BJ (cell line): Measurements from ENCODE around the gene PTPN23. TPM values are rescaled to one million over a fixed set of nuclear protein-coding genes. Genes with fewer than 3 reads are reported as not detected.

ENCODE experiments used
- CTCF ChIA-PET: fragments of 350-600 bp; formaldehyde crosslinking; extraction: SDS; loops from one replicate; lab custom pipeline; 2021; ENCODE audit warnings: antibody characterized with exemption, inconsistent platforms; lab: Yijun Ruan, JAX
- POLR2A ChIA-PET: fragments of 300-600 bp; sonication (Branson Sonifier 250); formaldehyde crosslinking; extraction: SDS; loops from one replicate; lab custom pipeline; 2021; ENCODE audit warnings: antibody characterized with exemption; lab: Charles Lee
- DNase-seq: peaks from one replicate; pipeline ENCODE4 v3.0.0-alpha.2; 2011; ENCODE audit warnings: low read depth
- H3K27me3 ChIP-seq: 2 replicates; pipeline ENCODE4 v1.6.0; 2011; ENCODE audit warnings: low read length; ENCODE audit not compliant: control insufficient read depth, insufficient read depth
- H3K36me3 ChIP-seq: 2 replicates; pipeline ENCODE4 v1.5.1; 2011; ENCODE audit warnings: low read length; ENCODE audit not compliant: control insufficient read depth, insufficient read depth
- H3K4me3 ChIP-seq: 2 replicates; pipeline ENCODE4 v1.5.1; 2011; ENCODE audit warnings: low read depth, mild to moderate bottlenecking, control low read depth, low read length
- polyA plus RNA-seq: library from polyadenylated mRNA; depleted of rRNA; stranded (reverse); fragments of >200 nt; gene quantifications from 2 replicates; pipeline ENCODE4 v1.2.3, GENCODE V29; 2011
- TF ChIP-seq, protein P1 (sequence below): IDR thresholded peaks from 2 replicates; pipeline ENCODE4 v1.5.1; 2011; ENCODE audit warnings: low read depth, mild to moderate bottlenecking, control low read depth, inconsistent platforms, low read length, moderate library complexity; ENCODE audit not compliant: insufficient read depth

The PTPN23 gene
- polyA plus RNA-seq, 1 experiment: 2.5 TPM

DNA sequence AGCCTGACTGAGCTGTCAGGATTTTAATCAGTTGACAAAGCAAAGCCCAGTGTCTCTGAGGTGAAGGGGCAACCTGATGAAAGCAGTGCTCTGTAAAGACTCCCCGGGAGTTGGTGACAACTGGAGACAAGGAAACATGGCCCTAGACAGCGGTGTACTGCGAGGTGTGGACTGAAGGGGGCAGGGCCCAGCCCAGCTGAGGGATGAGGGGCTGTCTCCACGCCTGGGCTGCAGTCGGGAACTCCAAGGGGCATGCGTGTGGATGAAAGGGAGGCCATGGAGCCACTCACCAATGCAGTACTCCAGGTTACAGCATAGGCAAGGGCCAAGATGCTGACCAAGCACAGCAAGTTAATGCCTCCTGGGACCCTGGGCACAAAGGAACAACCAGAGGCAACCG lies 49.8 kb downstream of the PTPN23 start:
- CTCF ChIA-PET: interaction anchor here (0.6 to 3.0 kb wide), 4 partner anchors 9 to 665 kb away, joined by 3 to 18 read pairs (median 3); no protein-coding TSS in a partner anchor
- Histone ChIP-seq H3K36me3 (peaks cover 17% of the 10 kb centered on the region), H3K4me3 (no peak overlapping the region), H3K27me3 (no peaks in the 10 kb centered on the region)
- no peak for DNase-seq
- POLR2A ChIA-PET: no interaction called here
- TF ChIP-seq, protein P1, sequence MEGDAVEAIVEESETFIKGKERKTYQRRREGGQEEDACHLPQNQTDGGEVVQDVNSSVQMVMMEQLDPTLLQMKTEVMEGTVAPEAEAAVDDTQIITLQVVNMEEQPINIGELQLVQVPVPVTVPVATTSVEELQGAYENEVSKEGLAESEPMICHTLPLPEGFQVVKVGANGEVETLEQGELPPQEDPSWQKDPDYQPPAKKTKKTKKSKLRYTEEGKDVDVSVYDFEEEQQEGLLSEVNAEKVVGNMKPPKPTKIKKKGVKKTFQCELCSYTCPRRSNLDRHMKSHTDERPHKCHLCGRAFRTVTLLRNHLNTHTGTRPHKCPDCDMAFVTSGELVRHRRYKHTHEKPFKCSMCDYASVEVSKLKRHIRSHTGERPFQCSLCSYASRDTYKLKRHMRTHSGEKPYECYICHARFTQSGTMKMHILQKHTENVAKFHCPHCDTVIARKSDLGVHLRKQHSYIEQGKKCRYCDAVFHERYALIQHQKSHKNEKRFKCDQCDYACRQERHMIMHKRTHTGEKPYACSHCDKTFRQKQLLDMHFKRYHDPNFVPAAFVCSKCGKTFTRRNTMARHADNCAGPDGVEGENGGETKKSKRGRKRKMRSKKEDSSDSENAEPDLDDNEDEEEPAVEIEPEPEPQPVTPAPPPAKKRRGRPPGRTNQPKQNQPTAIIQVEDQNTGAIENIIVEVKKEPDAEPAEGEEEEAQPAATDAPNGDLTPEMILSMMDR: no peak

DNA sequence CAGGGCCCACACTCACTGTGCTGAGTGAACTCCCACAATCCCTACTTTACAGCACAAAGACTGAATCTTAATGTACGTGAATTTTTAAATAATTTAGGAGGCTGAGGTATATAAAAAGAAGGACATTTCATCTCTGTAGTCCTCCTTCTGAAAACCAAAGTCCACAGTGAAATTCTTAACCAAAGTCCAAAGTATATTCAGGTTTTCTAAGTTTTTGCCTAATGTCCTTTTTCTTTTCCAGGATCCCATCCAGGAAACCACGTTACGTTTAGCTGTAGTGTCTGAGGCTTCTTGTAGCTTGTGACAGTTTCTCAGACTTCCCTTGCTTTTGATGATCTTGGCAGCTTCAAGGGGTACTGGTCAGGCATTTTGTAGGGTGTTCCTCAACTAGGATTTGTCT lies 50.4 kb downstream of the PTPN23 start:
- no peaks in the 10 kb centered on the region for H3K27me3 ChIP-seq
- no peak for DNase-seq
- no peak overlapping the region for H3K4me3 ChIP-seq
- CTCF ChIA-PET: interaction anchor here (0.6 to 3.0 kb wide), 5 partner anchors 9 to 665 kb away, joined by 3 to 18 read pairs (median 3); partner anchors contain the start of gene SCAP
- POLR2A ChIA-PET: no interaction called here
- H3K36me3 ChIP-seq: peaks cover 14% of the 10 kb centered on the region
- TF ChIP-seq, protein P1: no peak

DNA sequence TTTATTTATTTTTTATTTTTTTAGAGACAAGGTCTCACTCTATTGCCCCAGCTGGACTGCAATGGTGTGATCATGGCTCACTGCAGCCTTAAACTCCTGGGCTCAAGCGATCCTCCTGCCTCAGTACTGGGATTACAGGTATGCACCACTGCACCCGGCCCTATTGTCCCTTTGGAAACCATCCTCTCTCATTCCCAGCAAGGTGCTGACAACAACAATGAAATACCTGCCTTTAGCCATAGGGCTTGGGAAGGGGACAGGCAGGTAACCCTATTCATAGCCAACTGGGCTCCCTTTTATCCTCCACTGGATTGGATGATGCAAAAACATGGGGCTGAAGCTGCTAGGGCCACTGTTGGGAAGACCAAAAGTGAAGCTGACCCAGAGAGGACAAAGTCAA lies 51.9 kb downstream of the PTPN23 start:
- POLR2A ChIA-PET: no interaction called here
- no peaks in the 10 kb centered on the region for H3K27me3 ChIP-seq
- no peak for DNase-seq
- peaks cover 11% of the 10 kb centered on the region for H3K36me3 ChIP-seq
- TF ChIP-seq, protein P1: no peak
- H3K4me3 ChIP-seq: no peak overlapping the region
- CTCF ChIA-PET: no interaction called here

DNA sequence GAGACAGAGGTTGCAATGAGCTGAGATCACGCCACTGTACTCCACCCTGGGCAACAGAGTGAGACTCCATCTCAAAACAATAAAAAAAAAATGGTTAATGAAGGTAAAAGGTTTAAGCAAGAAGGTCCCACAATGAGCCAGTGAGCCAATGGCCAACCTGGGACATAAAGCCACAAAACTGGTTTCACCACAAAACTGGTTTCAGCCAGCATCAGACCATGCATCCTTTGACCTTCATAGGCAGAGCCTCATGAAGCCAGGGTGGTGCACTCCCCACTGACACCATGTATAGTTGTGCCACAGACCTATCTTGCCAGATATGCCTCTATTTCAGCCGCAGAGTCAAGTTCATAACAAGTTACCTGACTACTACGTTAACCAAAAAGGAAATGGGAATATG lies 53.0 kb downstream of the PTPN23 start:
- no peak overlapping the region for H3K4me3 ChIP-seq
- TF ChIP-seq, protein P1: no peak
- ChIA-PET CTCF (interaction anchor here (1.0 to 3.2 kb wide), 2 partner anchors 13 to 41 kb away, joined by 4 to 23 read pairs; no protein-coding TSS in a partner anchor), POLR2A (no interaction called here)
- DNase-seq: no peak
- no peaks in the 10 kb centered on the region for H3K27me3 ChIP-seq
- H3K36me3 ChIP-seq: peaks cover 11% of the 10 kb centered on the region

DNA sequence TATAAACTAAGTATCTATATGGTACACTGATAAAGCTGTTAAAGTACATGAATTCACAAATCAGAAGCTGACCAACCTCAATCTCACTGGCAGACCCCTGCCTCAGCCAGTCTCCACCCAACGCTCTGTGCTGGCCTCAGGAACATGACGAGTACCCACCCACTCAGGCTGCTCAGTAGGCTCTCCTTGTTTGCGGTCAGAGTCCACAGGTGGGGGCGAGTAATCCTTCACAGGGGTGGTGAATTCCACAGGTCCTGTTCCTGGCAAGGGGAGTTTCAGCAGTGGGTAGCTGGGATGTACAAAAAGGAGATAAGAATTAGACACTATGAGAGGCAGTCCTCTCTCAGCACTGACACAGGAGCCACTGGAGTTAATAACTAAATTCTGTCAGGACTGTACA lies 54.0 kb downstream of the PTPN23 start:
- Histone ChIP-seq H3K4me3 (no peak overlapping the region), H3K27me3 (no peaks in the 10 kb centered on the region), H3K36me3 (peaks cover 12% of the 10 kb centered on the region)
- DNase-seq: no peak
- ChIA-PET CTCF (interaction anchor here (3.2 kb wide), 1 partner anchor 14 kb away, joined by 23 read pairs; no protein-coding TSS in a partner anchor), POLR2A (no interaction called here)
- TF ChIP-seq, protein P1: no peak
